H9 (cell line): ENCODE measurements around the gene DUSP7. TPM values are rescaled to one million over a fixed set of nuclear protein-coding genes. Genes with fewer than 3 reads are reported as not detected.
A peak's percentile ranks its signal among the peaks of the same experiment; 100 is the strongest.

Experiments used
- DNase-seq: peaks from one replicate; pipeline ENCODE4 v3.0.0-alpha.2; 2017
- H2AFZ ChIP-seq: one replicate; pipeline ENCODE4 v1.6.1; 2013; ENCODE audit warnings: mild to moderate bottlenecking, low read length, control low read depth, moderate library complexity
- H2AK5ac ChIP-seq: 2 replicates; pipeline ENCODE4 v1.6.1; 2013; ENCODE audit warnings: low read length, control low read depth, mixed read lengths; ENCODE audit not compliant: insufficient read length
- H2BK120ac ChIP-seq: one replicate; pipeline ENCODE4 v1.6.1; 2013; ENCODE audit warnings: low read depth, mild to moderate bottlenecking, low read length, control low read depth, inconsistent platforms; ENCODE audit not compliant: poor library complexity, severe bottlenecking
- H2BK12ac ChIP-seq: 2 replicates; pipeline ENCODE4 v1.6.1; 2013; ENCODE audit warnings: low read length, control low read depth, mixed read lengths, low read depth; ENCODE audit not compliant: insufficient read length
- H2BK15ac ChIP-seq: 2 replicates; pipeline ENCODE4 v1.6.1; 2013; ENCODE audit warnings: low read depth, low read length, control low read depth
- H2BK20ac ChIP-seq: one replicate; pipeline ENCODE4 v1.6.1; 2013; ENCODE audit warnings: low read depth, mild to moderate bottlenecking, low read length, control low read depth, inconsistent platforms; ENCODE audit not compliant: poor library complexity, severe bottlenecking
- H2BK5ac ChIP-seq: 2 replicates; pipeline ENCODE4 v1.6.1; 2013; ENCODE audit warnings: low read length, control low read depth, mixed read lengths; ENCODE audit not compliant: insufficient read length
- H3K14ac ChIP-seq: 2 replicates; pipeline ENCODE4 v1.6.1; 2013; ENCODE audit warnings: low read length, control low read depth; ENCODE audit not compliant: insufficient read depth
- H3K18ac ChIP-seq: 2 replicates; pipeline ENCODE4 v1.6.1; 2013; ENCODE audit warnings: low read depth, mild to moderate bottlenecking, mixed read lengths, low read length, control low read depth; ENCODE audit not compliant: insufficient read length
- H3K23ac ChIP-seq: 2 replicates; pipeline ENCODE4 v1.6.1; 2013; ENCODE audit warnings: low read length, control low read depth, mixed read lengths, low read depth; ENCODE audit not compliant: insufficient read length
- H3K23me2 ChIP-seq: 2 replicates; pipeline ENCODE4 v1.6.1; 2013; ENCODE audit warnings: low read depth, mild to moderate bottlenecking, mixed read lengths, low read length, control low read depth; ENCODE audit not compliant: insufficient read length, poor library complexity, severe bottlenecking
- H3K27ac ChIP-seq: 2 replicates; pipeline ENCODE4 v1.5.1; 2013; ENCODE audit warnings: low read length, control low read depth, mixed read lengths, low read depth; ENCODE audit not compliant: insufficient read length
- H3K27me3 ChIP-seq: 2 replicates; pipeline ENCODE4 v1.6.1; 2013; ENCODE audit warnings: low read length, control low read depth, inconsistent platforms; ENCODE audit not compliant: insufficient read depth
- H3K4ac ChIP-seq: 2 replicates; pipeline ENCODE4 v1.6.1; 2013; ENCODE audit warnings: low read depth, mild to moderate bottlenecking, control low read depth, inconsistent platforms, low read length, moderate library complexity
- H3K4me1 ChIP-seq: 2 replicates; pipeline ENCODE4 v1.6.1; 2013; ENCODE audit warnings: low read length, control low read depth, inconsistent platforms; ENCODE audit not compliant: insufficient read depth
- H3K4me2 ChIP-seq: 2 replicates; pipeline ENCODE4 v1.6.1; 2013; ENCODE audit warnings: low read length, control low read depth, mixed read lengths; ENCODE audit not compliant: insufficient read length, insufficient read depth
- H3K56ac ChIP-seq: 2 replicates; pipeline ENCODE4 v1.6.1; 2013; ENCODE audit warnings: low read depth, mild to moderate bottlenecking, mixed read lengths, low read length, control low read depth; ENCODE audit not compliant: insufficient read length
- H3K79me1 ChIP-seq: 2 replicates; pipeline ENCODE4 v1.6.1; 2013; ENCODE audit warnings: low read depth, mild to moderate bottlenecking, moderate library complexity, low read length, control low read depth, inconsistent platforms; ENCODE audit not compliant: insufficient read depth, poor library complexity, severe bottlenecking
- H3K79me2 ChIP-seq: 2 replicates; pipeline ENCODE4 v1.6.1; 2013; ENCODE audit warnings: low read length, control low read depth, inconsistent platforms; ENCODE audit not compliant: insufficient read depth
- H3K9ac ChIP-seq: 2 replicates; pipeline ENCODE4 v1.6.1; 2013; ENCODE audit warnings: low read length, control low read depth, mixed read lengths; ENCODE audit not compliant: insufficient read length; ENCODE audit errors: extremely low read depth
- H3K9me3 ChIP-seq: one replicate; pipeline ENCODE4 v1.6.1; 2013; ENCODE audit warnings: low read depth, low read length, inconsistent platforms; ENCODE audit not compliant: control insufficient read depth
- H3T11ph ChIP-seq: one replicate; pipeline ENCODE4 v1.6.1; 2013; ENCODE audit warnings: mild to moderate bottlenecking, low read length, control low read depth, inconsistent platforms
- H4K20me1 ChIP-seq: one replicate; pipeline ENCODE4 v1.6.1; 2013; ENCODE audit not compliant: control insufficient read depth, insufficient read length, insufficient read depth
- H4K5ac ChIP-seq: 2 replicates; pipeline ENCODE4 v1.6.1; 2013; ENCODE audit warnings: low read depth, mild to moderate bottlenecking, mixed read lengths, low read length, control low read depth; ENCODE audit not compliant: insufficient read length
- H4K8ac ChIP-seq: replicated peaks from 2 replicates; pipeline ENCODE4 v1.6.1; 2013; ENCODE audit warnings: low read length, control low read depth, mixed read lengths, low read depth; ENCODE audit not compliant: insufficient read length
- H4K91ac ChIP-seq: 2 replicates; pipeline ENCODE4 v1.6.1; 2013; ENCODE audit warnings: low read depth, mild to moderate bottlenecking, moderate library complexity, mixed read lengths, low read length, control low read depth; ENCODE audit not compliant: insufficient read length
- H3K27ac Mint-ChIP-seq, 3 experiments: 2 replicates in 2 of 3; 3 replicates in 1 of 3; pipeline ENCODE4 v1.8.0; 2020 to 2021; ENCODE audit warnings: mixed read lengths in 3 of 3, mild to moderate bottlenecking in 1 of 3, moderate library complexity in 1 of 3
- H3K27me3 Mint-ChIP-seq: 2 replicates; pipeline ENCODE4 v1.8.0; 2021; ENCODE audit warnings: low read depth, mild to moderate bottlenecking, moderate library complexity, mixed read lengths
- H3K36me3 Mint-ChIP-seq, 3 experiments: 2 replicates in 2 of 3; 3 replicates in 1 of 3; pipeline ENCODE4 v1.8.0; 2020 to 2021; ENCODE audit warnings: low read depth in 3 of 3, mixed read lengths in 3 of 3; ENCODE audit not compliant: insufficient read depth in 1 of 3
- H3K4me1 Mint-ChIP-seq, 2 experiments: 2 replicates each; pipeline ENCODE4 v1.8.0; 2020; ENCODE audit warnings: mixed read lengths in 2 of 2
- H3K4me3 Mint-ChIP-seq, 2 experiments: 2 replicates in 1 of 2; 3 replicates in 1 of 2; pipeline ENCODE4 v1.8.0; 2020 to 2021; ENCODE audit warnings: mild to moderate bottlenecking in 2 of 2, mixed read lengths in 2 of 2, moderate library complexity in 1 of 2
- H3K9me3 Mint-ChIP-seq, 2 experiments: 2 replicates in 1 of 2; 3 replicates in 1 of 2; pipeline ENCODE4 v1.8.0; 2020; ENCODE audit warnings: mild to moderate bottlenecking in 2 of 2, mixed read lengths in 2 of 2, moderate library complexity in 1 of 2
- CTCF ChIP-seq: fragments of 200-600 bp; sonication (generic); conservative IDR thresholded peaks from 3 replicates; pipeline ENCODE4 v1.8.0; 2021; ENCODE audit warnings: antibody characterized with exemption, mild to moderate bottlenecking
- WGBS: extraction: QIAGEN DNeasy Blood & Tissue Kit; methylation state at CpG from one replicate; pipeline ENCODE4 v1.1.7; 2013; ENCODE audit warnings: missing lambda C conversion rate, low lambda C conversion rate, mixed read lengths; ENCODE audit not compliant: insufficient read length; ENCODE audit errors: extremely low coverage; 5-methylcytosine and 5-hydroxymethylcytosine counted together
- total RNA-seq: library from RNA; stranded (reverse); gene quantifications from 2 replicates; pipeline ENCODE4 v1.2.1, GENCODE V29; 2021

DUSP7 gene
- total RNA-seq, 1 experiment from 2014 or later: 24.0 TPM

- Histone ChIP-seq H3K4me1 (no peaks in the 10 kb centered on the region), H2BK15ac (no peak overlapping the region), H3K23ac (no peak overlapping the region), H3K27ac (no peak overlapping the region), H3K4me2 (no peak overlapping the region), H3K9me3 (no peaks in the 10 kb centered on the region), H3K79me1 (no peaks in the 10 kb centered on the region), H2BK120ac (no peak overlapping the region), H3K18ac (no peak overlapping the region), H2AK5ac (no peak overlapping the region), H3K4ac (no peak overlapping the region), H4K5ac (no peak overlapping the region), H2BK12ac (no peak overlapping the region), H3K79me2 (no peaks in the 10 kb centered on the region), H4K8ac (no peak overlapping the region), H4K91ac (no peak overlapping the region), H4K20me1 (no peaks in the 10 kb centered on the region), H3K14ac (no peak overlapping the region), H3K9ac (no peak overlapping the region), H2AFZ (no peak overlapping the region), H2BK5ac (no peak overlapping the region), H3K27me3 (no peaks in the 10 kb centered on the region), H3K23me2 (no peaks in the 10 kb centered on the region), H3T11ph (no peak overlapping the region), H2BK20ac (no peak overlapping the region), H3K56ac (no peak overlapping the region)
- Mint-ChIP-seq H3K36me3 (peaks cover 0 to 12% (median 3%) of the 10 kb centered on the region in 3 experiments; a peak in 3 of 7 replicates), H3K4me3 (no peak overlapping the region), H3K27me3 (no peaks in the 10 kb centered on the region), H3K9me3 (no peaks in the 10 kb centered on the region), H3K4me1 (no peaks in the 10 kb centered on the region), H3K27ac (peak overlapping the region in 2 of 3 experiments; percentile 22 to 82; a peak in 3 of 7 replicates)
- DNase-seq: no peak
- no CpG with 5 or more reads among the region's 21 CpGs for WGBS
- TF ChIP-seq CTCF: no peak
Measured at GRCh38 chr3:52080830-52081719, 24.7 kb upstream of the DUSP7 start.
